ENCODE data around the gene OR6C76. TPM values are rescaled to one million over a fixed set of nuclear protein-coding genes. Genes with fewer than 3 reads are reported as not detected.

Gene OR6C76
- total and polyA plus RNA-seq, 2 experiments from 2014 or later, result not detected

DNA sequence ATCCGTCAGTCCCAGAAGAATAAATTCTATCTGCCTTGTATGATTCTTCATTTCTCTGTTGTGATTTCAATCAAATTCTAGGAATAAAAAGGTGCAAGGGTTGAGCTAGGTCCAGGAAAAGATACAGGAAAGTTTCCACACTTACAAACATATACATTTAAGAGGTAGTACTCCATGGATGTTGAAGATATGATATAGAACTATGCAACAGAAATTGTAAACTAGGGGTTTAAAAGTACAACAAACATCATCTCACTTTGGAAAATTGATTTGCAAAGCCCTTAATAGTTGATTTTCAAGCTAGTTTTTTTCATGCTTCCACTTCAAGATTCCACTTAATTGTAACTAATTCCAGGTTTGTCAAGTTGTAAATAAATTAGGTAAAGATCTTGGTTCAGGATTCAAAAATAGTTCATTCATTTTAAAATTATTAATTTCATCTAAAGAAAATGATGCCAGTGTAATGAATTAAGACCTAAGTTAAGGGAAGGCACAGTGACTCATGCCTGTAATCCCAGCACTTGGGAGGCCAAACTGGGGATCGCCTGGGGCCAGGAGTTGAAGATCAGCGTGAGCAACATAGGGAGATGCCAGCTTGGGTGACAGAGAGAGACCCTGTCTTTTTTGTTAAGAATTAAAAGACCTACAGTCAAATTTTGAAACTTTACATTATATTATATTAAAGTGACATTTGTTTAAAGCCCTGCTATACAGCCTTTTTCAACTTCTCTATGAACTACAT lies 44.2 kb downstream of the OR6C76 start, which contains the start of gene OR6C70:
Gene OR6C70, minus strand, starts transcription at position 51 of the 742 bp plus-strand sequence. Its CDS starts 0 bp downstream, at position 51.
- no peaks in the 10 kb centered on the region for H4K20me1 ChIP-seq (replicated peaks; ENCODE audit: insufficient read depth)
- H3K36me3 ChIP-seq (ENCODE audit: insufficient read depth), result no peaks in the 10 kb centered on the region
- no peaks in the 10 kb centered on the region for H3K27me3 ChIP-seq (ENCODE audit: insufficient read depth)
- Mint-ChIP-seq H3K36me3 (ENCODE audit: low read depth) (no peaks in the 10 kb centered on the region), H3K9me3 (no peaks in the 10 kb centered on the region), H3K4me3 (no peak within 1 kb of the TSS), H3K4me1 (peaks cover 13% of the 10 kb centered on the region; the same call in 2 of the 3 replicates), H3K27ac (0 out of 2 replicates have a peak within 1 kb of the TSS, but pooled peaks have one; percentile 45), H3K27me3 (ENCODE audit: insufficient read depth, low read depth, poor library complexity) (no peaks in the 10 kb centered on the region)
- no peaks in the 10 kb centered on the region for H3K9me2 ChIP-seq (ENCODE audit: insufficient read depth)
- no peaks in the 10 kb centered on the region for H3K79me2 ChIP-seq (replicated peaks; ENCODE audit: insufficient read depth)
- no peak within 1 kb of the TSS for H3K4me2 ChIP-seq
- peaks cover 7% of the 10 kb centered on the region; the same call in 1 of the 2 replicates for H3K4me1 ChIP-seq (ENCODE audit: insufficient read depth)
- DNase-seq (ENCODE audit: low spot score) (peak; percentile 6), ATAC-seq (peak; percentile 35; the same call in 1 of the 3 replicates)
- no peak within 1 kb of the TSS for H3K27ac ChIP-seq (ENCODE audit: low read depth)
- TF ChIP-seq ETS1 (IDR thresholded peaks at IDR 0.05) (no peak), STAT1 (IDR thresholded peaks at IDR 0.05; ENCODE audit: unreplicated experiment) (no peak), EZH2phosphoT487 (IDR thresholded peaks at IDR 0.05; ENCODE audit: unreplicated experiment) (no peak), POLR2AphosphoS5 (IDR thresholded peaks at IDR 0.05; ENCODE audit: low read depth) (no peak)
- no peak within 1 kb of the TSS for H3K4me3 ChIP-seq
- H3F3A ChIP-seq (replicated peaks; ENCODE audit: low read depth), result no peaks in the 10 kb centered on the region
- peak within 1 kb of the TSS; percentile 44; the same call in 1 of the 2 replicates for H2AFZ ChIP-seq

- H3K9me2 ChIP-seq (ENCODE audit: insufficient read depth), result no peaks in the 10 kb centered on the region
- Mint-ChIP-seq H3K4me3 (no peak overlapping the region), H3K9me3 (no peaks in the 10 kb centered on the region), H3K36me3 (ENCODE audit: low read depth) (no peaks in the 10 kb centered on the region), H3K27me3 (ENCODE audit: insufficient read depth, low read depth, poor library complexity) (no peaks in the 10 kb centered on the region), H3K27ac (no peak overlapping the region), H3K4me1 (peaks cover 13% of the 10 kb centered on the region; the same call in 2 of the 3 replicates)
- H3K4me3 ChIP-seq, result no peak overlapping the region
- DNase-seq (ENCODE audit: low spot score), result no peak
- no peak overlapping the region for H3K27ac ChIP-seq (ENCODE audit: low read depth)
- H3K27me3 ChIP-seq (ENCODE audit: insufficient read depth), result no peaks in the 10 kb centered on the region
- no peaks in the 10 kb centered on the region for H3F3A ChIP-seq (replicated peaks; ENCODE audit: low read depth)
- peaks cover 7% of the 10 kb centered on the region; the same call in 1 of the 2 replicates for H3K4me1 ChIP-seq (ENCODE audit: insufficient read depth)
- no peak overlapping the region for H2AFZ ChIP-seq
- TF ChIP-seq CREB1 (CRISPR knock-in tag; IDR thresholded peaks at IDR 0.05; ENCODE audit: low read depth) (no peak), ZNF331 (CRISPR knock-in tag; IDR thresholded peaks at IDR 0.05; ENCODE audit: low read depth) (no peak), STAT1 (IDR thresholded peaks at IDR 0.05; ENCODE audit: unreplicated experiment) (no peak)
- no peaks in the 10 kb centered on the region for H3K36me3 ChIP-seq (ENCODE audit: insufficient read depth)
- H4K20me1 ChIP-seq (replicated peaks; ENCODE audit: insufficient read depth), result no peaks in the 10 kb centered on the region
- ATAC-seq, result no peak
- no peak overlapping the region for H3K4me2 ChIP-seq
- no peaks in the 10 kb centered on the region for H3K79me2 ChIP-seq (replicated peaks; ENCODE audit: insufficient read depth)
Measured at GRCh38 chr12:55472264-55472663, 46.2 kb downstream of the OR6C76 start.

Other genes with a start within 250 kb of the OR6C76 start
- gene OR10A7, start 205.2 kb upstream of the OR6C76 start, total RNA-seq (2014; rRNA removed; shearing (Covaris generic)), result not detected in 2 replicates
- gene OR10A7, start 205.2 kb upstream of the OR6C76 start, polyA plus RNA-seq (2016; fragmentation: Nextera tagmentation; extraction: Ambion mirVana), result not detected in 2 replicates
- gene OR6C74, start 181.6 kb upstream of the OR6C76 start, total RNA-seq (2014; rRNA removed; shearing (Covaris generic)), result not detected in 2 replicates
- not detected in 2 replicates for gene OR6C74, start 181.6 kb upstream of the OR6C76 start, polyA plus RNA-seq (2016; fragmentation: Nextera tagmentation; extraction: Ambion mirVana)
- not detected in 2 replicates for gene OR6C6, start 129.7 kb upstream of the OR6C76 start, total RNA-seq (2014; rRNA removed; shearing (Covaris generic))
- not detected in 2 replicates for gene OR6C6, start 129.7 kb upstream of the OR6C76 start, polyA plus RNA-seq (2016; fragmentation: Nextera tagmentation; extraction: Ambion mirVana)
- gene OR6C1, start 111.9 kb upstream of the OR6C76 start, total RNA-seq (2014; rRNA removed; shearing (Covaris generic)), result not detected in 2 replicates
- gene OR6C1, start 111.9 kb upstream of the OR6C76 start, polyA plus RNA-seq (2016; fragmentation: Nextera tagmentation; extraction: Ambion mirVana), result not detected in 2 replicates
- gene OR6C3, start 95.5 kb upstream of the OR6C76 start, total RNA-seq (2014; rRNA removed; shearing (Covaris generic)), result not detected in 2 replicates
- not detected in 2 replicates for gene OR6C3, start 95.5 kb upstream of the OR6C76 start, polyA plus RNA-seq (2016; fragmentation: Nextera tagmentation; extraction: Ambion mirVana)
- gene OR6C75, start 63.3 kb upstream of the OR6C76 start, total RNA-seq (2014; rRNA removed; shearing (Covaris generic)), result not detected in 2 replicates
- gene OR6C75, start 63.3 kb upstream of the OR6C76 start, polyA plus RNA-seq (2016; fragmentation: Nextera tagmentation; extraction: Ambion mirVana), result not detected in 2 replicates
- not detected in 2 replicates for gene OR6C65, start 25.7 kb upstream of the OR6C76 start, total RNA-seq (2014; rRNA removed; shearing (Covaris generic))
- gene OR6C65, start 25.7 kb upstream of the OR6C76 start, polyA plus RNA-seq (2016; fragmentation: Nextera tagmentation; extraction: Ambion mirVana), result not detected in 2 replicates
- not detected in 2 replicates for gene OR6C2, start 17.8 kb downstream of the OR6C76 start, total RNA-seq (2014; rRNA removed; shearing (Covaris generic))
- gene OR6C2, start 17.8 kb downstream of the OR6C76 start, polyA plus RNA-seq (2016; fragmentation: Nextera tagmentation; extraction: Ambion mirVana), result not detected in 2 replicates
- not detected in 2 replicates for gene OR6C70, start 43.9 kb downstream of the OR6C76 start, total RNA-seq (2014; rRNA removed; shearing (Covaris generic))
- gene OR6C70, start 43.9 kb downstream of the OR6C76 start, polyA plus RNA-seq (2016; fragmentation: Nextera tagmentation; extraction: Ambion mirVana), result not detected in 2 replicates
- not detected in 2 replicates for gene OR6C68, start 66.1 kb downstream of the OR6C76 start, total RNA-seq (2014; rRNA removed; shearing (Covaris generic))
- gene OR6C68, start 66.1 kb downstream of the OR6C76 start, polyA plus RNA-seq (2016; fragmentation: Nextera tagmentation; extraction: Ambion mirVana), result not detected in 2 replicates
- gene OR6C4, start 123.3 kb downstream of the OR6C76 start, total RNA-seq (2014; rRNA removed; shearing (Covaris generic)), result not detected in 2 replicates
- gene OR6C4, start 123.3 kb downstream of the OR6C76 start, polyA plus RNA-seq (2016; fragmentation: Nextera tagmentation; extraction: Ambion mirVana), result not detected in 2 replicates
- not detected in 2 replicates for gene OR2AP1, start 146.2 kb downstream of the OR6C76 start, total RNA-seq (2014; rRNA removed; shearing (Covaris generic))
- gene OR2AP1, start 146.2 kb downstream of the OR6C76 start, polyA plus RNA-seq (2016; fragmentation: Nextera tagmentation; extraction: Ambion mirVana), result not detected in 2 replicates
- not detected in 2 replicates for gene OR10P1, start 210.6 kb downstream of the OR6C76 start, total RNA-seq (2014; rRNA removed; shearing (Covaris generic))
- gene OR10P1, start 210.6 kb downstream of the OR6C76 start, polyA plus RNA-seq (2016; fragmentation: Nextera tagmentation; extraction: Ambion mirVana), result not detected in 2 replicates

Measured in GM23338 (cell line).